Activated naive CD8-positive, alpha-beta T cell treated with anti-CD3 and anti-CD28 coated beads, Interleukin-2, amount 50 U/mL, for 24 hours (primary cell): Measurements from ENCODE around the gene GFY.

Experiments
- ATAC-seq: fragments of 150-1000 bp; cut with Tn5 transposase; one replicate; pipeline ENCODE4 v1.10.0; 2021
- DNase-seq: peaks from one replicate; pipeline ENCODE4 v3.0.0; 2021
- H3K27ac Mint-ChIP-seq: one replicate; pipeline ENCODE4 v1.8.0; 2021; ENCODE audit warnings: mild to moderate bottlenecking, mixed read lengths
- H3K27me3 Mint-ChIP-seq: one replicate; pipeline ENCODE4 v1.8.0; 2021; ENCODE audit warnings: mixed read lengths
- H3K36me3 Mint-ChIP-seq: one replicate; pipeline ENCODE4 v1.8.0; 2021; ENCODE audit warnings: low read depth, mixed read lengths
- H3K4me1 Mint-ChIP-seq: one replicate; pipeline ENCODE4 v1.8.0; 2021; ENCODE audit warnings: mixed read lengths
- H3K4me3 Mint-ChIP-seq: one replicate; pipeline ENCODE4 v1.8.0; 2021; ENCODE audit warnings: mild to moderate bottlenecking, moderate library complexity, mixed read lengths
- H3K9me3 Mint-ChIP-seq: one replicate; pipeline ENCODE4 v1.8.0; 2021; ENCODE audit warnings: mixed read lengths

GFY gene

DNA sequence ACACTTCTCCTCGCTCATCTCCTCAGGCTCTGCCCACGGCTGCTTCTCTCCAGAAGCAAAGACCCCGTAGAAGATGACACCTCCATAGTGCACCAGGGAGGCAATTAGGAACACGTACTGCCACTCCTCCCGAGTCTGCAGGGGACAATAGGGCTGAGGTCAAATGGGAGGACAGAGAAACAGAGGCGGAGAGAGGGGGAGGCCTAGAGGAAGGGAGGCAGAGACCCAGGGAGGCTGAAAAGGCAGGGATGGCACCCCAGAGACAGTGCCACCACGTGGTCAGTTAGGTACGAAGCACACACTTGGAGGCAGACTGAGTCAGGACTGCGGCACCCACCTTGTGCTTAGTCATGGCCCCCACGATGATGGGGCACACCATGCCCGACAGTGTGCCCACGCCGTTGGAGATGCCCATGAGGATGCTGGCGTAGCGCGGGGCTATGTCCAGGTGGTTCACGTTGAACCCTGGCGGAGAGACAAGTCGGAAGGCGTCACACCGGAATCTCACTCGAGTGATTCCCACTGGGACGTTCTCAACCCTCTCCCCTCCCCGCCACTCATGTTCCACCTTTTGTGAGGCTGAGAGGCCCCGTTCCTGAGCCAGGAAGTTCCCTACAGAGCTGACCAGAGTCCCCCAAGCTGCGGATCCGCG lies 5.6 kb downstream of the GFY start:
- no peaks in the 10 kb centered on the region for H3K9me3 Mint-ChIP-seq
- no peak overlapping the region for H3K27ac Mint-ChIP-seq
- DNase-seq: no peak
- H3K4me1 Mint-ChIP-seq: peaks cover 39% of the 10 kb centered on the region
- no peak for ATAC-seq
- H3K36me3 Mint-ChIP-seq: no peaks in the 10 kb centered on the region
- no peak overlapping the region for H3K4me3 Mint-ChIP-seq
- peaks cover 93% of the 10 kb centered on the region for H3K27me3 Mint-ChIP-seq

- Mint-ChIP-seq H3K36me3 (no peaks in the 10 kb centered on the region), H3K27ac (no peak overlapping the region), H3K27me3 (peaks cover 93% of the 10 kb centered on the region), H3K9me3 (no peaks in the 10 kb centered on the region), H3K4me3 (no peak overlapping the region), H3K4me1 (peaks cover 43% of the 10 kb centered on the region)
- ATAC-seq (no peak), DNase-seq (no peak)
These were observed 6.2 kb downstream of the GFY start for GRCh38 chr19:49431330-49431749.

DNA sequence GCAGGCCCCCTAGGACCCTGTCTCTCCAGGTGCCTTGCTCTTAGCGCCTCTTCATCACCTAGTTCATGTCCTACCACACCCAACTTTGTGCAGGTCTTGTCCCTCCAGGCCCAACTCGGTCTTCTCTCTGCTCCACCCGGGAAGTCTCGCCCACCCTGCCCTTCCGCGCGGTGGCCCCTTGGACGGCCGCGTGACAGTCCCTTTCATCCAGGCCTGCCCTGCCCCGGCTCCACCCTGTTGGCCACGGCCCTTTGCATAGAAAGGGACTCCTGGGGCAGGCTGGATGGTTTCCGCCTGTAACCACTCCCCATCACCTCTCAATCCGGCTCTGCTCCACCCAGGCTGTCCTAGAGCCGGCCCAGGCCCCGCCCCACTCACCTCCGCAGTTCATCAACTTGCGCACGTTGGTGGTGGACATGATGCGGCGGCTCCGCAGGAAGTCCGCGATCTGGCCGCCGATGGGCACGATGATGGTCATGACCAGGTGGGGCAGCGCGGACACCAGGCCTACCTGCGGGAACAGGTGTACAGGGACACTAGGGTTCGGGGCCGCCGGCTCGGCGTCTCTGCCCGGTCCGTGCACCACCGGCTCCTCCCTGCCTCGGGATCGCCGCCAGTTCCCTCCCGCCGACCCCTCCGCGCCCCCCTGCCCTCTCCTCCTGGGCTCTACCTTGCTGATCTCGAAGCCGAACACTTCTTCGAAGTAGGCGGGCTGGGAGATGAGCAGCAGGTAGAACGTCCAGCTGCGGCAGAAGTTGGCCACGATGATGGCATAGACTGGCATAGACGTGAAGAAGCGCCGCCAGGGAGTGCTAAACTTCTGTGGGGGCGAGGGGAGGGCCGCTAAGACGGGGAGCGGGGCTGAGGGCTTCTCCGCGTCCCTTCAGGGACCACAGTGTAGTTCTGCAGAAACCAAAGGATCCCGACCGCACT lies 7.2 kb downstream of the GFY start:
- no peak for DNase-seq
- H3K4me3 Mint-ChIP-seq: no peak overlapping the region
- no peaks in the 10 kb centered on the region for H3K9me3 Mint-ChIP-seq
- H3K27ac Mint-ChIP-seq: no peak overlapping the region
- no peaks in the 10 kb centered on the region for H3K36me3 Mint-ChIP-seq
- peaks cover 39% of the 10 kb centered on the region for H3K4me1 Mint-ChIP-seq
- no peak for ATAC-seq
- H3K27me3 Mint-ChIP-seq: peaks cover 92% of the 10 kb centered on the region

DNA sequence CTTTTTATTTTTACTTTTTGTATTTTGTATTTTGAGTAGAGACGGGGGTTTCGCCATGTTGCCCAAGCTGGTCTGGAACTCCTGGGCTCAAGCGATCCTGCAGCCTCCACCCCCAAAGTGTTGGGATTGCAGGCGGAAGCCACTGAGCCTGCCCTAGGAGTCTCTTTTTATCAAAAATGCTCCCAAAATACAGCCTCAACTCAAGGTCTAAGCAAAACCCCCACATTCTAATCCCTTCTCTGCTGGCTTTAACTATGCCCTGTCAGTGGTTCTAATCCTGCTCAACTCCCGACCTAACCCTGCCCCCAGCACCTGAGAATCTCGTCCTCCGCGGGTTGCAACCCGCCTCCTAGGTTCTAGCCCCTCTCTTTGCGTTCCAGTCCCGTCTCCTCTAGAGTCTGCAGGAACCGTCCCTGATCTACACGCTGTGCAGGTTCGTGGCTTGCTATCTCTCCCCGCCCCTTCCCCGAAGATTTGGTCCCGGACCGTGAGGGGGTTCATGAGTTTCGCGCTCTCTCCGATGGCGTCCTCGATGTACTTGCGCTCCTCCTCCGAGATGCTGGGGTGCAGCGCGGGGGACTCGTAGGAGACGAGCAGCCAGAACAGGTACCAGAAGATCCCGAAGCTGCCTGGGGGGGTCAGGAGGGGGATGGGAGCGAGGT lies 8.2 kb downstream of the GFY start:
- H3K4me1 Mint-ChIP-seq: peaks cover 32% of the 10 kb centered on the region
- no peak overlapping the region for H3K4me3 Mint-ChIP-seq
- no peaks in the 10 kb centered on the region for H3K9me3 Mint-ChIP-seq
- ATAC-seq (no peak), DNase-seq (no peak)
- H3K27ac Mint-ChIP-seq: no peak overlapping the region
- H3K36me3 Mint-ChIP-seq: no peaks in the 10 kb centered on the region
- H3K27me3 Mint-ChIP-seq: peaks cover 94% of the 10 kb centered on the region

GRCh38 chr19:49434907-49435583 lies 9.9 kb downstream of the GFY start:
- peaks cover 96% of the 10 kb centered on the region for H3K27me3 Mint-ChIP-seq
- ATAC-seq: no peak

DNA sequence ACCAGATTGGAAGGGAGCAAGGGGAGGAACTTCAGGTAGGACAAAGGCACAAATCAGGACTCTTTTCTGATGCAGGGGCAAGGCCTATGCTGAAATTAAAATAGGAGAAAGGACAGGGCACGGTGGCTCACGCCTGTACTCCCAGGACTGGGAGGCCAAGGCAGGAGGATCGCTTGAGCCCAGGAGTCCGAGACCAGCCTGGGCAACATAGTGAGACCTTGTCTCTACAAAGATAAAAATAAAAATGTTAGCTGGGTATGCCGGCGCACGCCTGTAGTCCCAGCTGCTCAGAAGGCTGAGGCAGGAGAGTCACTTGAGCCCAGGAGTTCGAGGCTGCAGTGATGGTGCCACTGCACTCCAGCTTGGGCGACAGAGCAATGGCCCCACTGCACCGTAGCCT lies 10.5 kb downstream of the GFY start:
- peaks cover 97% of the 10 kb centered on the region for H3K27me3 Mint-ChIP-seq
- H3K36me3 Mint-ChIP-seq: no peaks in the 10 kb centered on the region
- peaks cover 25% of the 10 kb centered on the region for H3K4me1 Mint-ChIP-seq
- no peak overlapping the region for H3K27ac Mint-ChIP-seq
- DNase-seq (no peak), ATAC-seq (no peak)
- no peaks in the 10 kb centered on the region for H3K9me3 Mint-ChIP-seq
- no peak overlapping the region for H3K4me3 Mint-ChIP-seq

More at GRCh38 chr19:49434907-49435583, 9.9 kb downstream of the GFY start:
- Mint-ChIP-seq H3K9me3 (no peaks in the 10 kb centered on the region), H3K4me3 (no peak overlapping the region), H3K36me3 (no peaks in the 10 kb centered on the region), H3K27ac (no peak overlapping the region), H3K4me1 (peaks cover 26% of the 10 kb centered on the region)
- DNase-seq: no peak

- Mint-ChIP-seq H3K36me3 (no peaks in the 10 kb centered on the region), H3K27me3 (peaks cover 94% of the 10 kb centered on the region), H3K4me1 (peaks cover 26% of the 10 kb centered on the region), H3K27ac (peak overlapping the region; percentile 34), H3K4me3 (no peak overlapping the region), H3K9me3 (no peaks in the 10 kb centered on the region)
- no peak for ATAC-seq
- peak; percentile 80 for DNase-seq
These were observed 11.3 kb downstream of the GFY start for GRCh38 chr19:49436381-49437017.

GRCh38 chr19:49437231-49437630 lies 12.0 kb downstream of the GFY start:
- Mint-ChIP-seq H3K36me3 (no peaks in the 10 kb centered on the region), H3K4me1 (peaks cover 30% of the 10 kb centered on the region), H3K27me3 (peaks cover 94% of the 10 kb centered on the region), H3K9me3 (no peaks in the 10 kb centered on the region), H3K27ac (no peak overlapping the region), H3K4me3 (no peak overlapping the region)
- DNase-seq (no peak), ATAC-seq (no peak)

DNA sequence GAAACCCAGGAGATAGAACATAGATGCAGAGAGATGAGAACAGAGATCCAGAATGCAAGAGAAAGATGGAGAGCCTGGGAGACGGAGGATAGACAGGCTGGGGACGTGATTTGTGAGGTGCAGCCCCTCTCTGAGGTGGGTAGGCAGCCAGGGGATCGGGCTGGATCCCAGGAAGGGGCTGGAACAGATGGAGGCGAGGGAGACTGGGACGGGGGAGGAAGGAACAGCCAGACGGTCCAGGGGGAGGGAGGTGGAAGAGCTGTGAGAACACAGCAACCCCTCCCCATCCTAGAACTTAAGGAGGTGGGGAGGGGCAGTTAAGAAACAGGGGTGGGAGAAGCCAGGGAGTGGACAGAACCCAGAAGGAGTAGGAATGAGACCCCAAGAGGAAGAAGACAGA lies 13.1 kb downstream of the GFY start:
- Mint-ChIP-seq H3K4me1 (peaks cover 27% of the 10 kb centered on the region), H3K27me3 (peaks cover 90% of the 10 kb centered on the region), H3K9me3 (no peaks in the 10 kb centered on the region), H3K4me3 (no peak overlapping the region), H3K27ac (no peak overlapping the region), H3K36me3 (no peaks in the 10 kb centered on the region)
- ATAC-seq: no peak
- DNase-seq: no peak

GRCh38 chr19:49439836-49440235 lies 14.6 kb downstream of the GFY start:
- H3K4me3 Mint-ChIP-seq: no peak overlapping the region

DNA sequence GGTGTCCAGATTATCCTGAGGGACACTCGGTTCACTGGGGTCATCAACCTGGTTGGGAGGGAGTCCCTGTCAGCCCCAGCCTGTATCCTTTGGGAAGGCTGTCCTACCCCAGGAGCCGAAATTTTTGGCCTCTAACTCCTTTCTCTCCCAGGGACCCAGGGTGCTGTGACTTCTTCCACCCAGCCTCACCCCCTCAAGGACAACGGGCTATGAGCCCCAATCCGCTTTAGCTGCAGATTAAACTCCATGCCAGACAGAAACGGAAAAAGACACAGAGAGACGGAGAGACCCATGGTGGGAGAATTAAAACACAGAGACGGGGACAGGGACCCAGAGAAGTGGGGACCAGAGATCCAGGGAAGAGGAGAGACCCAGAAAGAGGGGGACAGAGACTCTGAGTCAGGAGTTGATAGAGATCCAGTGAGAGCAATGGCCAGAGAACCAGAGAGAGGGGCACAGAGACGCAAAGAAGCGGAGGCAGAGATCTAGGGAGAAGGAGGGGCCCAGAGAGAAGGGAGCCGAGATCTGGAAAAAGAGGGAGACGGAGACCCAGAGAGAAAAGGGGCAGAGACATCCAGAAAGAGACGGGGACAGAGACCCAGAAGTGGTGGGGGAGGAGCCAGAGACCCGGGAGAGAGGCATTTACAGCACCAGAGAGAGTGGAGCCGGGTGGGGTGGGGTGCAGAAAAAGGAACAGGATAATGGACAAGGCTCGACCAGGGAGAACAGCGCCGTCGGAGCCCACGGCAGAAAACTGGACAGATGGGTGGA lies 15.4 kb downstream of the GFY start:
- Mint-ChIP-seq H3K9me3 (no peaks in the 10 kb centered on the region), H3K4me1 (peaks cover 36% of the 10 kb centered on the region), H3K4me3 (no peak overlapping the region), H3K27me3 (peaks cover 68% of the 10 kb centered on the region), H3K27ac (no peak overlapping the region), H3K36me3 (no peaks in the 10 kb centered on the region)
- no peak for ATAC-seq
- no peak for DNase-seq

More at GRCh38 chr19:49439836-49440235, 14.6 kb downstream of the GFY start:
- DNase-seq (no peak), ATAC-seq (no peak)
- H3K36me3 Mint-ChIP-seq: no peaks in the 10 kb centered on the region
- H3K27me3 Mint-ChIP-seq: peaks cover 76% of the 10 kb centered on the region
- no peaks in the 10 kb centered on the region for H3K9me3 Mint-ChIP-seq
- peaks cover 32% of the 10 kb centered on the region for H3K4me1 Mint-ChIP-seq
- no peak overlapping the region for H3K27ac Mint-ChIP-seq

DNA sequence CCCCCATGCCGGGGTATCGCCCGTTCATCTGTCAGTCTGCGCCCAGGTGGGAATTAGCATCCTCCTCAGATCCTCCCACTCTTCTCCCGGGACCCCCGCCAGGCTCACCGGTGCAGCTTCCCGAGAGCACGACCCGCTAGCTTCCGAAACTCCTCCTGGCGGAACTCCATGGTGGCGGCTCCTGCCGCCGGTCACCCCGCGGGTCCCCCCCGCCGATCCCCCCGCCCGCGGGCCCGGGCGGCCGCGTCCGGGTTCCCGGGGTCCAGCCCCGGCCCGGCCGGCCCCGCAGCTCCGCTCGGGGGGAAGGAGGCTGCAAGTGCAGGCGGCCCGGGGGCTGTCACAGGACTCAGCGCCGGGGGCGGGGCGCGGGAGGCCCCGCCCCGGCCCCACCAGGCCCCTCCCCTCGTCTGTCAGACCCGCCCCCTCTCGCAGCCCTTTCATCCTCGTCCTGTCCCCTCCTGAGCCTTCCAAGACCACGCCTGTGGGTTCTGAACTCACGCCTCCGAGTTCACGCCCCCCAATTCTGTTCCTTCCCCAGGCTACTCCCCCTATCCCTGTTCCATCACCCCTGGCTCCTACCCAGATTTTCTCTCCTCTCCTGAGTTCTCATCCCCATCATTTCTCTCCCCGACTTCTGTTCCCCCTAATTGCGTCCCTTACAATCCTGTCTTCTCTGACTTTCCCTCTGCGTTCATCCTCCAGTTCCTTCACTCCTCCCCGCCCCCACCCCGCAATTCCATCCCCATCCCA lies 16.2 kb downstream of the GFY start, which contains the start of gene SLC17A7:
Gene SLC17A7, minus strand, starts transcription at position 318 of the 750 bp plus-strand sequence. Its CDS starts 148 bp downstream, at position 170.
- H3K27me3 Mint-ChIP-seq: peaks cover 60% of the 10 kb centered on the region
- H3K9me3 Mint-ChIP-seq: no peaks in the 10 kb centered on the region
- peaks cover 30% of the 10 kb centered on the region for H3K4me1 Mint-ChIP-seq
- ATAC-seq (no peak), DNase-seq (peak; percentile 62)
- H3K4me3 Mint-ChIP-seq: peak within 1 kb of the TSS; percentile 76
- peaks cover 2% of the 10 kb centered on the region for H3K36me3 Mint-ChIP-seq
- H3K27ac Mint-ChIP-seq: no peak within 1 kb of the TSS

GRCh38 chr19:49441960-49442350 lies 16.8 kb downstream of the GFY start:
- DNase-seq (no peak), ATAC-seq (no peak)
- Mint-ChIP-seq H3K36me3 (peaks cover 7% of the 10 kb centered on the region), H3K9me3 (no peaks in the 10 kb centered on the region), H3K27ac (no peak overlapping the region), H3K27me3 (peaks cover 55% of the 10 kb centered on the region), H3K4me3 (peak overlapping the region; percentile 76), H3K4me1 (peaks cover 26% of the 10 kb centered on the region)
